Mesendoderm (in vitro differentiated cells): ENCODE data around the gene XCR1.

ENCODE experiments used
- DNase-seq: peaks from one replicate; pipeline ENCODE4 v3.0.0; 2013
- H2AK5ac ChIP-seq: 2 replicates; pipeline ENCODE4 v1.6.1; 2013; ENCODE audit warnings: low read length, inconsistent platforms
- H2BK120ac ChIP-seq: 2 replicates; pipeline ENCODE4 v1.6.1; 2013; ENCODE audit warnings: low read depth, mild to moderate bottlenecking, low read length, moderate library complexity, mixed read lengths
- H2BK15ac ChIP-seq: replicated peaks from 2 replicates; pipeline ENCODE4 v1.6.1; 2013; ENCODE audit warnings: low read depth, mild to moderate bottlenecking, moderate library complexity
- H2BK5ac ChIP-seq: 2 replicates; pipeline ENCODE4 v1.6.1; 2013; ENCODE audit warnings: low read length, inconsistent platforms
- H3K18ac ChIP-seq: 2 replicates; pipeline ENCODE4 v1.6.1; 2013; ENCODE audit warnings: mild to moderate bottlenecking, low read length, mixed read lengths
- H3K23ac ChIP-seq: one replicate; pipeline ENCODE4 v1.6.1; 2013; ENCODE audit warnings: low read length
- H3K27ac ChIP-seq: 2 replicates; pipeline ENCODE4 v1.5.1; 2013; ENCODE audit warnings: low read depth, mild to moderate bottlenecking, inconsistent platforms, low read length, moderate library complexity
- H3K27me3 ChIP-seq: 2 replicates; pipeline ENCODE4 v1.6.1; 2013; ENCODE audit warnings: low read length, control low read depth, mild to moderate bottlenecking, inconsistent platforms; ENCODE audit not compliant: insufficient read depth, poor library complexity
- H3K36me3 ChIP-seq: 2 replicates; pipeline ENCODE4 v1.6.1; 2013; ENCODE audit warnings: low read length, inconsistent platforms; ENCODE audit not compliant: control insufficient read depth, insufficient read depth
- H3K4ac ChIP-seq: one replicate; pipeline ENCODE4 v1.6.1; 2013; ENCODE audit warnings: low read depth, mild to moderate bottlenecking, low read length, moderate library complexity
- H3K4me1 ChIP-seq: 2 replicates; pipeline ENCODE4 v1.6.1; 2013; ENCODE audit warnings: low read depth, low read length, inconsistent platforms; ENCODE audit not compliant: control insufficient read depth
- H3K4me2 ChIP-seq: 2 replicates; pipeline ENCODE4 v1.6.1; 2013; ENCODE audit warnings: low read length
- H3K4me3 ChIP-seq: 2 replicates; pipeline ENCODE4 v1.5.1; 2013; ENCODE audit warnings: mild to moderate bottlenecking, low read length
- H3K56ac ChIP-seq: one replicate; pipeline ENCODE4 v1.6.1; 2013; ENCODE audit warnings: low read length
- H3K79me1 ChIP-seq: 2 replicates; pipeline ENCODE4 v1.6.1; 2013; ENCODE audit warnings: low read length, inconsistent platforms
- H3K79me2 ChIP-seq: 2 replicates; pipeline ENCODE4 v1.6.1; 2013; ENCODE audit warnings: mild to moderate bottlenecking, low read length; ENCODE audit not compliant: control insufficient read depth, insufficient read depth
- H3K9ac ChIP-seq: 2 replicates; pipeline ENCODE4 v1.6.1; 2013; ENCODE audit warnings: low read length, inconsistent platforms
- H4K5ac ChIP-seq: one replicate; pipeline ENCODE4 v1.6.1; 2013; ENCODE audit warnings: low read length
- H4K8ac ChIP-seq: one replicate; pipeline ENCODE4 v1.6.1; 2013; ENCODE audit warnings: low read depth, mild to moderate bottlenecking, control low read depth, low read length, moderate library complexity
- WGBS: extraction: QIAGEN DNeasy Blood & Tissue Kit; methylation state at CpG from one replicate; pipeline ENCODE4 v1.1.7; 2013; ENCODE audit warnings: low lambda C conversion rate, missing lambda C conversion rate; ENCODE audit not compliant: insufficient coverage; ENCODE audit errors: extremely low coverage; 5-methylcytosine and 5-hydroxymethylcytosine counted together

The XCR1 gene

DNA sequence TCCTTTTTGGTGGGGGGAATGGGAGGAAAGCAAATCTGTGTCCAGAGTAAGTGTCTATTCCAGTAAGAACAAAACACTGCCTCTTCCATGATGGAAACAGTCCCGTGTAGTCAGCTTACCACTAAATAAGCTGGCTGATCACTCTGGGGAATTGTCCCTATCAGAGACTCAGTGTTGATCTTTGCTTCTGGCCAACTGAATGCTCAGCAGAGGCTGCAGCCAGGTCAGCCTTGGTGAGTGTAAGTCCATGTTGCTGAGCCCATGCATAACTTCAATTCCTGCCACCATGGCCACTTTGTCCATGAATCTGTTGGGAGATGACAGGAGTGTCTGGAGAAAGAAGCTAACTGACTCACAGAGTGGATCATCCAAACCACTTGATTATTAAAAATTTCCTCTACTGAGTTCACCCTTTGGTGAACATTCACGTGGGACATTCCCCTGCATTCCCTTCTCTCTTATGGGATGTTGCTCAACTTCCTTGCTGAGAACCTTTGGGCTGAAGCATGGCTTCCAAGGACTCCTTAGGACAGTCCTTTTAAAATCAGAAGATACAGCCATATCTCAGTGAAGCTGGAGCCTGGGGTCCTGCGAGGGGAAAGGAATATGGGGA is 33.9 kb upstream of the XCR1 start:
- H4K8ac ChIP-seq: no peak overlapping the region
- no peak overlapping the region for H3K23ac ChIP-seq
- H2BK5ac ChIP-seq: no peak overlapping the region
- H2BK120ac ChIP-seq: no peak overlapping the region
- H3K4ac ChIP-seq: no peak overlapping the region
- no peaks in the 10 kb centered on the region for H3K79me1 ChIP-seq
- H3K4me1 ChIP-seq: no peaks in the 10 kb centered on the region
- H2BK15ac ChIP-seq: no peak overlapping the region
- no CpG with 5 or more reads among the region's 3 CpGs for WGBS
- no peak overlapping the region for H3K56ac ChIP-seq
- no peak overlapping the region for H4K5ac ChIP-seq
- no peak overlapping the region for H3K18ac ChIP-seq
- H3K79me2 ChIP-seq: no peaks in the 10 kb centered on the region
- no peak overlapping the region for H2AK5ac ChIP-seq
- H3K4me2 ChIP-seq: no peak overlapping the region
- no peaks in the 10 kb centered on the region for H3K36me3 ChIP-seq
- no peak overlapping the region for H3K27ac ChIP-seq
- H3K4me3 ChIP-seq: no peak overlapping the region
- no peaks in the 10 kb centered on the region for H3K27me3 ChIP-seq
- H3K9ac ChIP-seq: no peak overlapping the region
- DNase-seq: no peak

GRCh38 chr3:46060551-46060950 is 33.3 kb upstream of the XCR1 start:
- H3K79me1 ChIP-seq: no peaks in the 10 kb centered on the region
- H3K27ac ChIP-seq: no peak overlapping the region
- H3K4me3 ChIP-seq: no peak overlapping the region
- no peak overlapping the region for H3K23ac ChIP-seq
- DNase-seq: no peak
- no peaks in the 10 kb centered on the region for H3K79me2 ChIP-seq
- no peaks in the 10 kb centered on the region for H3K36me3 ChIP-seq
- H2BK5ac ChIP-seq: no peak overlapping the region
- H4K8ac ChIP-seq: no peak overlapping the region
- H2BK15ac ChIP-seq: no peak overlapping the region
- H3K4me2 ChIP-seq: no peak overlapping the region
- no peak overlapping the region for H3K9ac ChIP-seq
- no peak overlapping the region for H4K5ac ChIP-seq
- H3K18ac ChIP-seq: no peak overlapping the region
- no peak overlapping the region for H2AK5ac ChIP-seq
- H3K27me3 ChIP-seq: no peaks in the 10 kb centered on the region
- no peak overlapping the region for H3K4ac ChIP-seq
- WGBS: no CpG with 5 or more reads among the region's 2 CpGs
- H2BK120ac ChIP-seq: no peak overlapping the region
- no peak overlapping the region for H3K56ac ChIP-seq
- H3K4me1 ChIP-seq: no peaks in the 10 kb centered on the region

DNA sequence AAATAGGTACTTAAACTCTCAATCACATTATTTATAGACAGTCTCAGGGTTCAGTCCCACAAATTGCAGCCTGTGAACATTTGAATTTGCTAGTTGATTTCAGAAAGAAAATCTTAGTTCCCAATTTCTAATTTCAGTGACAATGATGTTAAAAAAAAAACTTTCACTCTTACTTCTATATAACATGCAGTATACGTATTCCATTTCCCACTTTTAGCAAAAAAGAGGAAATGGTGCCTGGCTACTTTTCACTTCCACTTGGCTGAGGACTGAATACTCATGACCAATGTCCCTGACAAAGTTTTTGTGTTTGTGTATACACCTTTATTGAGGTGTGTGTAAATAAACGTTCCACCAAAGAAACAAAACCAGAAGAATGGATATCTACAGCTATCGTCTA is 32.1 kb upstream of the XCR1 start:
- H3K9ac ChIP-seq: no peak overlapping the region
- no peaks in the 10 kb centered on the region for H3K79me2 ChIP-seq
- no peaks in the 10 kb centered on the region for H3K4me1 ChIP-seq
- H4K5ac ChIP-seq: no peak overlapping the region
- no peak for DNase-seq
- no peak overlapping the region for H2AK5ac ChIP-seq
- no peak overlapping the region for H2BK5ac ChIP-seq
- H3K36me3 ChIP-seq: no peaks in the 10 kb centered on the region
- H3K79me1 ChIP-seq: no peaks in the 10 kb centered on the region
- H2BK120ac ChIP-seq: no peak overlapping the region
- H3K56ac ChIP-seq: no peak overlapping the region
- no CpG with 5 or more reads among the region's 3 CpGs for WGBS
- H3K27me3 ChIP-seq: no peaks in the 10 kb centered on the region
- H3K18ac ChIP-seq: no peak overlapping the region
- no peak overlapping the region for H2BK15ac ChIP-seq
- no peak overlapping the region for H3K4ac ChIP-seq
- H3K4me3 ChIP-seq: no peak overlapping the region
- H3K4me2 ChIP-seq: no peak overlapping the region
- H3K27ac ChIP-seq: no peak overlapping the region
- H4K8ac ChIP-seq: no peak overlapping the region
- H3K23ac ChIP-seq: no peak overlapping the region

DNA sequence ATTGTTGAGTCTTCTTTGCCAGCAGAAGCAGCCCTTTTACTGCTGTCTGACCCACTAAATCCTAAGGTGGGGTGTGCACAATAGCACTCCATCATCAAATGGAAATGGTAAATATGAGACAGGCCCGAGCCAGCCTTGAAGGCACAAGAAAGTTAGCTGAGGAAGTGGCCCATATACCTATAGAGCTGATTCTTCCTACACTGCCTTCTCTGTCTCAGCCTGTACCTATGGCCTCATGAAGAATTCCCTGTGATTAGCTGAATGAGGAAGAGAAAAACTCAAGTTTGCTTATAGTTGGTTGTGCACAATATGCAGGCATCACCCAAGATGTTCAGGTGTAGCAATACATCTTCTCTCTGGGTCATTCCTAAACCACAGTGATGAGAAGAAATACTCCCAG is 31.7 kb upstream of the XCR1 start:
- Histone ChIP-seq H3K18ac (no peak overlapping the region), H2BK120ac (no peak overlapping the region), H3K36me3 (no peaks in the 10 kb centered on the region), H3K79me1 (no peaks in the 10 kb centered on the region), H3K79me2 (no peaks in the 10 kb centered on the region), H3K4me2 (no peak overlapping the region), H3K4me1 (no peaks in the 10 kb centered on the region), H3K9ac (no peak overlapping the region), H3K27me3 (no peaks in the 10 kb centered on the region), H3K4me3 (no peak overlapping the region), H2AK5ac (no peak overlapping the region), H2BK15ac (no peak overlapping the region), H3K23ac (no peak overlapping the region), H4K5ac (no peak overlapping the region), H3K4ac (no peak overlapping the region), H3K56ac (no peak overlapping the region), H2BK5ac (no peak overlapping the region), H3K27ac (no peak overlapping the region), H4K8ac (no peak overlapping the region)
- no peak for DNase-seq
- WGBS: no CpG with 5 or more reads among the region's 1 CpG

GRCh38 chr3:46057716-46058115 is 30.4 kb upstream of the XCR1 start:
- Histone ChIP-seq H2AK5ac (no peak overlapping the region), H3K56ac (no peak overlapping the region), H2BK5ac (no peak overlapping the region), H3K79me1 (no peaks in the 10 kb centered on the region), H2BK15ac (no peak overlapping the region), H4K8ac (no peak overlapping the region), H3K4me1 (no peaks in the 10 kb centered on the region), H2BK120ac (no peak overlapping the region), H3K23ac (no peak overlapping the region), H3K4ac (no peak overlapping the region), H4K5ac (no peak overlapping the region), H3K4me3 (no peak overlapping the region), H3K36me3 (no peaks in the 10 kb centered on the region), H3K18ac (no peak overlapping the region), H3K4me2 (no peak overlapping the region), H3K27ac (no peak overlapping the region), H3K79me2 (no peaks in the 10 kb centered on the region), H3K9ac (no peak overlapping the region), H3K27me3 (no peaks in the 10 kb centered on the region)
- no CpG with 5 or more reads among the region's 3 CpGs for WGBS
- no peak for DNase-seq

- Histone ChIP-seq H4K8ac (peak overlapping the region; percentile 17), H2BK120ac (no peak overlapping the region)
Measured at GRCh38 chr3:46056686-46057085, 29.4 kb upstream of the XCR1 start.

More at GRCh38 chr3:46056686-46057085, 29.4 kb upstream of the XCR1 start:
- no peak for DNase-seq
- Histone ChIP-seq H4K5ac (no peak overlapping the region), H2AK5ac (no peak overlapping the region), H3K27me3 (no peaks in the 10 kb centered on the region), H3K27ac (no peak overlapping the region), H2BK15ac (no peak overlapping the region), H3K4ac (no peak overlapping the region), H3K9ac (no peak overlapping the region), H3K56ac (no peak overlapping the region), H3K18ac (no peak overlapping the region), H3K36me3 (no peaks in the 10 kb centered on the region), H2BK5ac (no peak overlapping the region), H3K79me1 (no peaks in the 10 kb centered on the region), H3K4me2 (no peak overlapping the region), H3K79me2 (no peaks in the 10 kb centered on the region), H3K4me3 (no peak overlapping the region), H3K4me1 (no peaks in the 10 kb centered on the region), H3K23ac (no peak overlapping the region)
- no CpG with 5 or more reads among the region's 2 CpGs for WGBS
